HG03196 (cell line): ENCODE measurements around the gene CD72.
"Not testable (repeated sequence)": the region's sequence is repeated elsewhere in the genome, so short reads cannot be mapped to it uniquely, and the experiment has no call there.

Source experiments
- ATAC-seq: cut with Tn5 transposase; IDR thresholded peaks from one replicate; pipeline ENCODE4 v1.9.1; 2021; ENCODE audit not compliant: unreplicated experiment

The CD72 gene

DNA sequence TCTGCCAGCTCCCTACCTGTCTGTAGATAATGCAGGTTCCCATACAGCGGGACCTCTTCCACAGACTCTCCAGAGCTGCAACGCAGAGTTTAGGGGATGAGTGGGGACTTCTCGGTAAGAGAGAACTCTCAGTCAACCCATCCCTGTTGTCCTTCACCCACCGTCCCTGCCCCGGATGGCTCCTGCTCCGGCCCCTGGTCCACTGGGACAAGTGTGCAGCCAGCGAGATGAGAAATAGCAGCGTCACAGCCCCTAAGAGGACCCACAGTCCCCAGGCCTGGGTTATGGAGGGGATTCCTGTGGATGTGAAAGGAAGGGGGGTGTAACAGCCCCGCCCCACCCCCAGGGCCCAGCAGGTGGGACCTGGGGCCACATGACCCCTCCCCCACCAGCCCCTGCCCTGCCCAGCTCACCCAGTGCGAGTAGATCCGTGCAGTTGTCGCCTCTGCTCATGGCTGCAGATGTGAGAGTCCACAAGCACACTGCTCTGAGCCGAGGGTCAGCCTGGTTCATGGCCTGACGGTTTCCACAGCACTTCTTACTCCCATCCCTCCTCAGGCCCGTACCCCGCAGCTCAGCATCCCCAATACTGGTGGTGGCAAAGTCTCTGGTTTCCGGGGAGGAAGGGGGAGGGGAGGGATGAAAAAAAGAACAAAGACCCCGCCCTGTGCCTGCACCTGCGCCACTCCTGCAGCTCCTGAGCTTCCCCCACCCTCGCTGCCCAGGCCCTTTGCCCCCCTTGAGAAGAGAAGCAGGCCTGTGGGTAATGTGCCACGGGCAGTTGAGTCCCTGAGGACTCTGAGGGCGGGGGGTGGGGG is 32.3 kb upstream of the CD72 start, which contains the start of gene SIT1:
Gene SIT1, minus strand, starts transcription at position 591 of the 818 bp plus-strand sequence. Its CDS starts 78 bp downstream, at position 513.
- no peak for ATAC-seq

GRCh38 chr9:35649431-35650340 is 31.5 kb upstream of the CD72 start:
- ATAC-seq = no peak

- peak; percentile 82 for ATAC-seq
These were observed 28.5 kb upstream of the CD72 start for GRCh38 chr9:35646533-35647265.

DNA sequence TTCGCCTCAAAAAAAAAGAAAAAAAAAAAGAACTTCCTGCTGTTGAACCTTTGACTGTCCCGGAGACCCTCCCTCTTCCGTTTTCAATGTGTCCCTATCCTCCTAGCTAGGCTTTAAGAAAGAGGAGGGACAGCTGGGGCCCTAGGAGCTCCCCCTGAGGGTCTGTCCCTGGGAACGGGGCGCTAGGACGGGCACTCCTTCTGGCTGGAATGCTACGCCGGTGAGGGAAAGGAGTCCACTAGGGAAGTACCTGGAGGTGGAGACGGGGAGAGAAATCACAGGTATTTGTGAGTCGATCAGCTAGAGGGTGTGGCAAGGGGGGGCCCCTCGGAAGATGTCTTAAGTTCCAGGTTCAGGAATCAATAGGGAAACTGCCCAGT is 27.9 kb upstream of the CD72 start:
- peak; percentile 1 for ATAC-seq

GRCh38 chr9:35645736-35646135 is 27.5 kb upstream of the CD72 start:
- ATAC-seq = not testable (repeated sequence)

- no peak for ATAC-seq
These were observed 24.8 kb upstream of the CD72 start for GRCh38 chr9:35643046-35643445.

DNA sequence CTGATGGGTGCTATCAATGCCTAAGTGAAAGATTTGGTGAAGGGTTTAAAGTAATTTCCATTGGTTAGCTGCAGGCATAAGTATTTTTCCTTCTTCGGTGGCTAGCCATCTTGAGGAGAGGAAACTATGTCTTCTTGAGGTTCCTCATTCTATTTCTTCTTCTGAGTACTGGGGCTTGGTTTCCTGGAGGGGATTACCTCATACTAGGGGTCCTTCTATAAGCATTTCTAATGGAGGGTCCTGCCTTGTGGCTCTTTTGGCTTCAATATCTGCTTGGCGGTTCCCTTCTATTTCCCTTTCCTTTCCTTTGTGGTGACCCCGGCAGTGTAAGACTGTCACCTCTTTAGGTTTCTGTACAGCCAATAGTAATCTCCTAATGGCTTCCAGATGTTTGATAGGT is 23.3 kb upstream of the CD72 start:
- ATAC-seq = not testable (repeated sequence)

GRCh38 chr9:35640431-35640830 is 22.2 kb upstream of the CD72 start:
- ATAC-seq = not testable (repeated sequence)

- ATAC-seq = no peak
These were observed 21.4 kb upstream of the CD72 start for GRCh38 chr9:35639631-35640030.

- ATAC-seq = not testable (repeated sequence)
These were observed 21.0 kb upstream of the CD72 start for GRCh38 chr9:35639225-35639624.

DNA sequence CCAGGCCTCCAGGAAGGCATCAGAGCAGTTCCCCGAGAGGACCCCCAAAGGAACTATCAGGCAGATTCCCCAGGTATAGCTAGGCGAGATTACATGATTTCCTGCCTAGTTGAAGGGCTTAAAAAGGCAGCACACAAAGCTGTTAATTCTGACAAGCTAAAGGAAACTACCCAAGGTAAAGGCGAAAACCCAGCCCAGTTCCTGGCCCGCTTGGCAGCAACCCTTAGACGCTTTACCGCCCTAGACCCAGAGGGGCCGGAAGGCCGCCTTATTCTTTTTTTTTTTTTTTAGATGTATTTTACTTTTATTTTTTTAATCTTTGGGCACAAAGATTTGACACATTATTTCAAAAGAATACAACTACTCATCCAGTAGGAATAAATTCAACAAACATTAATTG is 20.5 kb upstream of the CD72 start:
- ATAC-seq = not testable (repeated sequence)

DNA sequence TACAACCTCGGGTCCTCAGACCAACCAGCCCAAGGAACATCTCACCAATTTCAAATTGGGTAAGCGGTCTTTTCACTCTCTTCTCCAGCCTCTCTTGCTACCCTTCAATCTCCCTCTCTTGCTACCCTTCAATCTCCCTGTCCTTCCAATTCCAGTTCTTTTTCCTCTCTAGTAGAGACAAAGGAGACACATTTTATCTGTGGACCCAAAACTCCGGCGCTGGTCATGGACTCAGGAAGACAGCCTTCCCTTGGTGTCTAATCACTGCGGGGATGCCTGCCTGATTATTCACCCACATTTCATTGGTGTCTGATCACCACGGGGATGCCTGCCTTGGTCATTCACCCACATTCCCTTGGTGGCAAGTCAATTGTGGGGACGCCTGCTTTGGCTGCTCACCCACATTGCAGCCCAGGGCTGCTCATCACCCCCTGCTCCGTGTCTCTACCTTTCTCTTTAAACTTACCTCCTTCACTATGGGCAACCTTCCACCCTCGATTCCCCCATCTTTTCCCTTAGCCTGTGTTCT is 19.3 kb upstream of the CD72 start:
- ATAC-seq = not testable (repeated sequence)

DNA sequence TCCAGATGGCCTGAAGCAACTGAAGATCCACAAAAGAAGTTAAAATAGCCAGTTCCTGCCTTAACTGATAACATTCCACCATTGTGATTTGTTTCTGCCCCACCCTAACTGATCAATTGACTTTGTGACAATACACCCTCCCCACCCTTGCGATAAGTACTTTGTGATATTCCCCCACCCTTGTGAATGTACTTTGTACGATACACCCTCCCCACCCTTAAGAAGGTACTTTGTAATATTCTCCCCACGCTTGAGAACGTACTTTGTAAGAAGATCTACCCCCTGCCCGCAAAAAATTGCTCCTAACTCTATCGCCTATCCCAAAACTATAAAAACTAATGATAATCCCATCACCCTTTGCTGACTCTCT is 18.6 kb upstream of the CD72 start:
- ATAC-seq = not testable (repeated sequence)

DNA sequence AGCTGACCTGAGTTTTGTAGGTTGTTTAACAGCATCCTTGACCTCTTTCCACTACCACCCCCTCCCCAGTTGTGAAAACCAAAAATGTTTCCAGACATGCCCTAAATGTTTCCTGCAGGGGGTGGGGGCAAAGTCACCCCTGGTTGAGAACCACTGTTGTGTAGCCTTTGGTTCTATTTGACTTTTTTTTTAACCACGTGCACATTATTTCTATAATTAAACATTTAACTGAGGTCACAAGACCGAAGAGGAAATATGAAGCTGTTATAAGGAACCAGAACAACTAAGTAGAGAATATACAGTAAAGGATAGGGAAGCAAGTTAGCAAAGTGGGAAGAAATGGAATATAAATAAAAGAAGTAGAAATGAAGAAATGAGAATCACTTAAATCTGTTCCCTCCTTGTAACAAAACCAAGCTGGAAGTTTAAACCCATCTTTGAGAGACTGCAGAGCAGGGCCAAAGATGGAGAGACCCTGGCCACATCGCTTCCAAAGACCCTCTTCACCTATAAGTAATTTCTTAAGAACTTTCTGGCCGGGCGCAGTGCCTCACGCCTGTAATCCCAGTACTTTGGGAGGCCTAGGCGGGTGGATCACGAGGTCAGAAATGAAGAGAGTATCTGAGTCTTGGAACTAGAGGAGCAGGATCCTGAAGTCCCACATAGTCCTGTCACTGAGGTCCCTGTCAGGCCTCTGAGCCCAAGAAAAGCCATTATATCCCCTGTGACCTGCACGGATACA is 18.1 kb upstream of the CD72 start:
- no peak for ATAC-seq

GRCh38 chr9:35635730-35636129 is 17.5 kb upstream of the CD72 start:
- no peak for ATAC-seq

GRCh38 chr9:35629597-35629996 is 11.4 kb upstream of the CD72 start:
- ATAC-seq = no peak

DNA sequence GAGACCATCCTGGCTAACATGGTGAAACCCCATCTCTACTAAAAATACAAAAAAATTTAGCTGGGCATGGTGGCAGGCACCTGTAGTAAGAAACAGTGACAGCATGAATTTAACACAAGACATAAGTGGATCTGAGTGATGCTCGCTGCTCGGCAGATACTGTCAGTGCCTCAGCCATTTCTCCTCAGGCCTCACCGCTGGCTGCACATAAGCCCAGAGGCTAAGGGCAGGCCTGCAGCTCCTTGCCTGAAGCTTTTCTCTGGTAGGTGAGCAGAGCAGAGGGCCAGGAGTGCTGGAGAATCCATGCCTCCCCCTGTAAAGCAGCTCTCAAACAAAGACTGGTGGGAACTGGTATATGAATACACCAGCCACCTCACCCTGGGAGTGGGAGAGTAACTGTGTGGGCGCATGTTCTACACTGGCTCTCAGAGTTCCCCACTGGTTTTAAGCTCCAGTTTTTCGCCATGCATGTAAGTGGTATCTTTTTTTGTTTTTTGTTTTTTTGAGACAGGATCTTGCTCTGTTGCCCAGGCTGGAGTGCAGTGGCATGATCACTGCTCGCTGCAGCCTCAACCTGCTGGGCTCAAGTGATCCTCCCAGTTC is 10.3 kb upstream of the CD72 start:
- ATAC-seq = no peak

- ATAC-seq = no peak
These were observed 9.4 kb upstream of the CD72 start for GRCh38 chr9:35627575-35627974.

DNA sequence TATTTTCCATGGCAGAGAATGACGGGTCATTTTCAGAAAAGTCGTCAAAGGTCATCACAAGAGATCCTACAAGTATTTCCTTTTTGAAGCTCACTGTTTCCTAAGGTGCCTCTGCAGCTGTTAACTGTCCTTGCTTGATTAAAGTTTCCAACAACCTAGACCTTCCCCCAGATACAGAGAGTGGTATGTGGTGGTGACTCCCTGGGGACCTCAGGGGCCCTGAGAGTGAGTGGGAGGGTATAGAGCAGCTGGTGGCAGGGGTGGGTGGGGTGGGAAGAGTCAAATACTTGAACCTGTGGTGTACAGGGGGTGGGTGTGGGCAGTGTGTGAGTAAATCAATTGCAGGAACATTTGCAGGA is 1.6 kb upstream of the CD72 start:
- peak; percentile 35 for ATAC-seq
